M059J (cell line): ENCODE results near the gene RAPGEF4. TPM values are rescaled to one million over a fixed set of nuclear protein-coding genes. Genes with fewer than 3 reads are reported as not detected.
A peak's percentile ranks its signal among the peaks of the same experiment; 100 is the strongest.

Source experiments
- DNase-seq: peaks from one replicate; pipeline ENCODE4 v3.0.0-alpha.2; 2012; ENCODE audit warnings: low read depth
- total RNA-seq: library from RNA; depleted of rRNA; stranded (reverse); fragments of >200 nt; shearing (Covaris generic); gene quantifications from 2 replicates; pipeline ENCODE4 v1.2.3, GENCODE V29; 2014; rRNA removed

The RAPGEF4 gene
- total RNA-seq, result 0.47 and 1.4 TPM in 2 replicates

GRCh38 chr2:172735582-172736423 lies at the start of gene RAPGEF4:
Gene RAPGEF4 (plus strand): TSS chr2:172735845. CDS start chr2:172735984, 139 bp downstream.
- peak; percentile 5 for DNase-seq

- peak; percentile 98 for DNase-seq
Measured at GRCh38 chr2:172693037-172693436, 42.6 kb upstream of the RAPGEF4 start.

- DNase-seq, result peak; percentile 46
Measured at GRCh38 chr2:172693529-172694455, 41.9 kb upstream of the RAPGEF4 start.

- no peak for DNase-seq
Measured at GRCh38 chr2:172697296-172697695, 38.3 kb upstream of the RAPGEF4 start.

GRCh38 chr2:172698041-172698863 lies 37.4 kb upstream of the RAPGEF4 start:
- DNase-seq, result peak; percentile 91

GRCh38 chr2:172701250-172701649 lies 34.4 kb upstream of the RAPGEF4 start:
- peak; percentile 93 for DNase-seq

GRCh38 chr2:172702451-172702850 lies 33.2 kb upstream of the RAPGEF4 start:
- no peak for DNase-seq

- DNase-seq, result peak; percentile 31
Measured at GRCh38 chr2:172704072-172704936, 31.3 kb upstream of the RAPGEF4 start.

GRCh38 chr2:172705352-172705751 lies 30.3 kb upstream of the RAPGEF4 start:
- no peak for DNase-seq

- DNase-seq, result no peak
Measured at GRCh38 chr2:172708247-172708646, 27.4 kb upstream of the RAPGEF4 start.

GRCh38 chr2:172709566-172710291 lies 25.9 kb upstream of the RAPGEF4 start:
- no peak for DNase-seq

GRCh38 chr2:172710584-172711047 lies 25.0 kb upstream of the RAPGEF4 start:
- DNase-seq, result peak; percentile 92

- DNase-seq, result no peak
Measured at GRCh38 chr2:172711110-172711509, 24.5 kb upstream of the RAPGEF4 start.

GRCh38 chr2:172712251-172712650 lies 23.4 kb upstream of the RAPGEF4 start:
- DNase-seq, result no peak

- DNase-seq, result no peak
Measured at GRCh38 chr2:172713365-172713875, 22.2 kb upstream of the RAPGEF4 start.

- peak; percentile 23 for DNase-seq
Measured at GRCh38 chr2:172722481-172722880, 13.2 kb upstream of the RAPGEF4 start.

GRCh38 chr2:172723286-172723685 lies 12.4 kb upstream of the RAPGEF4 start:
- no peak for DNase-seq

GRCh38 chr2:172724724-172725123 lies 10.9 kb upstream of the RAPGEF4 start:
- DNase-seq, result no peak

GRCh38 chr2:172725284-172725683 lies 10.4 kb upstream of the RAPGEF4 start:
- no peak for DNase-seq

- DNase-seq, result no peak
Measured at GRCh38 chr2:172725746-172726145, 9.9 kb upstream of the RAPGEF4 start.
